B cell (primary cell): ENCODE results near the gene TENT4A. TPM values are rescaled to one million over a fixed set of nuclear protein-coding genes. Genes with fewer than 3 reads are reported as not detected.

ENCODE experiments used
- ATAC-seq: fragments of 200-7000 bp; cut with Tn5 transposase; one replicate; pipeline ENCODE4 v1.10.0; 2021; ENCODE audit warnings: low read depth, mild to moderate bottlenecking, moderate number of reproducible peaks, moderate library complexity
- CTCF ChIA-PET: fragments of 350-600 bp; sonication (Branson Sonifier 250); formaldehyde crosslinking; loops from one replicate; lab custom pipeline; 2021; ENCODE audit warnings: antibody characterized with exemption, inconsistent platforms; lab: Charles Lee
- POLR2A ChIA-PET: fragments of 350-600 bp; sonication (Branson Sonifier 250); formaldehyde crosslinking; loops from one replicate; lab custom pipeline; 2021; ENCODE audit warnings: antibody characterized with exemption; lab: Charles Lee
- DNase-seq: peaks from one replicate; pipeline ENCODE4 v3.0.0; 2013
- H2AFZ ChIP-seq: 2 replicates; pipeline ENCODE4 v1.6.1; 2012; ENCODE audit warnings: mild to moderate bottlenecking, low read depth, low read length; ENCODE audit not compliant: insufficient read depth, poor library complexity, severe bottlenecking
- H3K27ac ChIP-seq, 2 donors: 1 replicate in 1 of 2; 2 replicates in 1 of 2; pipeline ENCODE4 v1.5.1; 2012 to 2013; ENCODE audit warnings: low read length in 2 of 2, mild to moderate bottlenecking in 2 of 2, moderate library complexity in 1 of 2
- H3K27me3 ChIP-seq, 4 experiments: fragments of 200-600 bp in 1 of 4; sonication (generic) in 1 of 4; replicated peaks in 1 of 4; 1 replicate in 2 of 4; 2 replicates in 2 of 4; pipeline versions ENCODE4 v1.6.1 to v1.7.0; 2013 to 2016; ENCODE audit warnings: low read length in 3 of 4, mild to moderate bottlenecking in 2 of 4, mixed read lengths in 1 of 4, moderate library complexity in 1 of 4; ENCODE audit not compliant: insufficient read depth in 4 of 4, control insufficient read depth in 3 of 4; ENCODE audit errors: control extremely low read depth in 1 of 4
- H3K36me3 ChIP-seq, 2 experiments: replicated peaks in 1 of 2; 1 replicate in 1 of 2; 2 replicates in 1 of 2; pipeline versions ENCODE4 v1.6.1 to v1.7.1; 2013; ENCODE audit warnings: low read length in 1 of 2; ENCODE audit not compliant: insufficient read depth in 2 of 2, control insufficient read depth in 1 of 2; ENCODE audit errors: control extremely low read depth in 1 of 2, extremely low read depth in 1 of 2
- H3K4me1 ChIP-seq, 2 donors: fragments of 200-600 bp in 1 of 2; sonication (generic) in 1 of 2; 1 replicate in 1 of 2; 2 replicates in 1 of 2; pipeline versions ENCODE4 v1.5.1 to v1.6.1; 2013 to 2017; ENCODE audit warnings: low read length in 2 of 2; ENCODE audit not compliant: control insufficient read depth in 2 of 2, insufficient read depth in 2 of 2
- H3K4me2 ChIP-seq: replicated peaks from 2 replicates; pipeline ENCODE3; 2012; ENCODE audit warnings: mild to moderate bottlenecking, low read depth, low read length; ENCODE audit not compliant: poor library complexity, severe bottlenecking
- H3K4me3 ChIP-seq, 5 experiments: fragments of 200-600 bp in 1 of 5; sonication (generic) in 1 of 5; 1 replicate in 3 of 5; 2 replicates in 2 of 5; pipeline versions ENCODE4 v1.5.1 to v1.7.0; 2011 to 2016; ENCODE audit warnings: low read length in 4 of 5, mild to moderate bottlenecking in 4 of 5, low read depth in 2 of 5, control low read depth in 1 of 5, moderate library complexity in 1 of 5; ENCODE audit not compliant: insufficient read depth in 1 of 5; ENCODE audit errors: control extremely low read depth in 1 of 5, extremely low read depth in 1 of 5
- H3K79me2 ChIP-seq: fragments of 200-600 bp; sonication (generic); one replicate; pipeline ENCODE4 v1.6.0; 2016; ENCODE audit warnings: low read length; ENCODE audit not compliant: control insufficient read depth, insufficient read depth
- H3K9ac ChIP-seq: fragments of 200-600 bp; sonication (generic); 2 replicates; pipeline ENCODE4 v1.6.1; 2017; ENCODE audit warnings: mild to moderate bottlenecking, low read length, moderate library complexity
- H3K9me3 ChIP-seq, 3 donors: one replicate each; pipeline versions ENCODE4 v1.6.1 to v1.7.1; 2013; ENCODE audit warnings: low read length in 2 of 3; ENCODE audit not compliant: control insufficient read depth in 2 of 3, insufficient read depth in 1 of 3; ENCODE audit errors: control extremely low read depth in 1 of 3
- H4K20me1 ChIP-seq: 2 replicates; pipeline ENCODE4 v1.6.0; 2012; ENCODE audit warnings: mild to moderate bottlenecking, low read length; ENCODE audit not compliant: insufficient read depth, control insufficient read depth, poor library complexity, severe bottlenecking
- H3K27ac Mint-ChIP-seq: one replicate; pipeline ENCODE4 v1.8.0; 2021; ENCODE audit warnings: mixed read lengths
- H3K27me3 Mint-ChIP-seq: one replicate; pipeline ENCODE4 v1.8.0; 2021; ENCODE audit warnings: mixed read lengths
- H3K4me1 Mint-ChIP-seq: one replicate; pipeline ENCODE4 v1.8.0; 2021; ENCODE audit warnings: mixed read lengths
- H3K4me3 Mint-ChIP-seq: one replicate; pipeline ENCODE4 v1.8.0; 2021; ENCODE audit warnings: mixed read lengths
- H3K9me3 Mint-ChIP-seq: one replicate; pipeline ENCODE4 v1.8.0; 2022; ENCODE audit warnings: mixed read lengths; ENCODE audit not compliant: insufficient read depth
- CTCF ChIP-seq: fragments of 200-600 bp; IDR thresholded peaks from one replicate; pipeline ENCODE4 v1.8.0; 2022; ENCODE audit warnings: antibody characterized with exemption, mild to moderate bottlenecking
- EZH2 ChIP-seq: IDR thresholded peaks from 2 replicates; pipeline ENCODE4 v1.6.1; 2012; ENCODE audit warnings: borderline replicate concordance, low read depth, mild to moderate bottlenecking, moderate library complexity, low read length; ENCODE audit not compliant: insufficient read depth, poor library complexity, severe bottlenecking
- WGBS: methylation state at CpG from one replicate; pipeline ENCODE4 v1.1.5; 2013; ENCODE audit warnings: missing lambda C conversion rate; ENCODE audit not compliant: insufficient coverage; 5-methylcytosine and 5-hydroxymethylcytosine counted together
- intact Hi-C: fragments of 100-400 bp; cut with micrococcal nuclease; formaldehyde crosslinking; loops from one replicate; pipeline ENCODE4 v1.10.0; 2022
- polyA plus RNA-seq: library from polyadenylated mRNA; depleted of rRNA; stranded (reverse); fragments of >200 nt; gene quantifications from 2 replicates; pipeline ENCODE4 v1.2.3, GENCODE V29; 2012
- total RNA-seq, 2 donors: library from RNA; stranded (reverse); fragments of 120-200 nt in 1 of 2; gene quantifications; 1 replicate in 1 of 2; 2 replicates in 1 of 2; pipeline versions ENCODE4 v1.2.3 to v1.2.4, GENCODE V29; 2013 to 2022

Gene TENT4A
- total and polyA plus RNA-seq, 2 donors (not counting 1 experiment from before 2014, with no cell fraction given) = 18.5 to 63.6 TPM

GRCh38 chr5:6724321-6724929 lies 11.2 kb downstream of the TENT4A start:
- H3K27ac ChIP-seq = no peak overlapping the region
- no peak for TF ChIP-seq CTCF
- TF ChIP-seq EZH2 = no peak
- no peaks in the 10 kb centered on the region for H3K9me3 ChIP-seq
- no peak overlapping the region for H3K9ac ChIP-seq
- ChIA-PET POLR2A (no interaction called here), CTCF (no interaction called here)
- H3K79me2 ChIP-seq = peaks cover 99% of the 10 kb centered on the region
- peaks cover 0 to 5% of the 10 kb centered on the region in 2 experiments for H3K36me3 ChIP-seq
- H3K27ac Mint-ChIP-seq = no peak overlapping the region
- ATAC-seq (no peak), DNase-seq (no peak)
- H3K27me3 ChIP-seq = no peaks in the 10 kb centered on the region
- H3K4me2 ChIP-seq = no peak overlapping the region
- H3K4me3 ChIP-seq = no peak overlapping the region
- no peak overlapping the region for H2AFZ ChIP-seq
- peaks cover 51 to 53% of the 10 kb centered on the region in 2 donors for H3K4me1 ChIP-seq
- intact Hi-C loops = no loop called here
- H3K4me3 Mint-ChIP-seq = no peak overlapping the region
- H4K20me1 ChIP-seq = peaks cover 79% of the 10 kb centered on the region
- H3K9me3 Mint-ChIP-seq = no peaks in the 10 kb centered on the region
- WGBS = 84% methylated on average over 3 of the region's 8 CpGs
- peaks cover 88% of the 10 kb centered on the region for H3K4me1 Mint-ChIP-seq
- no peaks in the 10 kb centered on the region for H3K27me3 Mint-ChIP-seq

GRCh38 chr5:6725421-6725820 lies 12.2 kb downstream of the TENT4A start:
- no peak for DNase-seq
- Mint-ChIP-seq H3K4me3 (no peak overlapping the region), H3K4me1 (peaks cover 86% of the 10 kb centered on the region)

More at GRCh38 chr5:6725421-6725820, 12.2 kb downstream of the TENT4A start:
- H2AFZ ChIP-seq = no peak overlapping the region
- H3K36me3 ChIP-seq = peaks cover 0 to 5% of the 10 kb centered on the region in 2 experiments
- H3K27me3 ChIP-seq = no peaks in the 10 kb centered on the region
- Mint-ChIP-seq H3K9me3 (no peaks in the 10 kb centered on the region), H3K27me3 (no peaks in the 10 kb centered on the region), H3K27ac (no peak overlapping the region)
- ATAC-seq = no peak
- H3K4me1 ChIP-seq = peaks cover 52 to 58% of the 10 kb centered on the region in 2 donors
- H3K4me2 ChIP-seq = no peak overlapping the region
- CTCF ChIA-PET = no interaction called here
- WGBS = no CpG with 5 or more reads among the region's 4 CpGs
- no peak overlapping the region for H3K9ac ChIP-seq
- intact Hi-C loops = no loop called here
- no peak for TF ChIP-seq EZH2
- TF ChIP-seq CTCF = no peak
- H3K4me3 ChIP-seq = no peak overlapping the region
- peaks cover 99% of the 10 kb centered on the region for H3K79me2 ChIP-seq
- H4K20me1 ChIP-seq = peaks cover 80% of the 10 kb centered on the region
- H3K9me3 ChIP-seq = no peaks in the 10 kb centered on the region
- POLR2A ChIA-PET = no interaction called here
- no peak overlapping the region for H3K27ac ChIP-seq
